T-helper 1 cell (primary cell): ENCODE results near the gene PMFBP1.

Source experiments
- DNase-seq, 5 donors: peaks; one replicate each; pipeline ENCODE4 v3.0.0-alpha.2; 2012 to 2020

The PMFBP1 gene

DNA sequence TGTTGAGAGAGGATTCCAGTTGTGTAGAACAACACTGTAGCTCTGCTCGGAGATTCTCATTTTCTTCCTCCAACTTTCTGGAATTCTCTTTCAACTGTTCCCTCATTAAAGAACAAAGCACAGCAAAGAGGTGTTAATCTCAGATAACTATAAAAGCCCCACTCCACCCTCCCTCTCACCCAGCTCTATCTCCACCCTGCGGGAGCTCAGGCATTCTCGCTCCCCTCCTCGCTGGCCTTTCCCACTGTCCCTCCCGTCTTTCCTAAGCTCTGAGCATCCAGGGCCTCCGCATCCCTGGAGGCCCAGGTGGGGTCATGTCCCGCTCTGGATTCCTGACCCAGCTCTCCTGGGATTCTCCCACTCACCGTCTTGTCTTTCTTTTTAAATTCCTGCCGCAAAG lies 43.3 kb downstream of the PMFBP1 start:
- DNase-seq: no peak

DNA sequence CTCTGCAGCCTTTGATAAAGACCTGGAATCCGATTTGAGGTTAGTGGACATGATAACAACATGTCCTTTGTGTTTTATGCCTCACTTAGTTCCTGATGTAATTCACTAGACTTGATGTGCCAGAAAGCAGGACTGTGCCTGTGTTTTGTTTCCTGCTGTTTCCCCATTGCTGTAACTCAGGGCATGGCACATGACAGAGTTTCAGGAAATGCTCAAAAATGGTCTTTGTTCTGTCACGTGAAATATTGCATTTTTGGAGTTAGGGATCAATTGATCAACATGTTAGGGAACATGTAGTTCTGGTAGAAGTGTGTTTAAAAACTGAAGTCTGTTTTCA lies 45.6 kb downstream of the PMFBP1 start:
- DNase-seq: no peak

DNA sequence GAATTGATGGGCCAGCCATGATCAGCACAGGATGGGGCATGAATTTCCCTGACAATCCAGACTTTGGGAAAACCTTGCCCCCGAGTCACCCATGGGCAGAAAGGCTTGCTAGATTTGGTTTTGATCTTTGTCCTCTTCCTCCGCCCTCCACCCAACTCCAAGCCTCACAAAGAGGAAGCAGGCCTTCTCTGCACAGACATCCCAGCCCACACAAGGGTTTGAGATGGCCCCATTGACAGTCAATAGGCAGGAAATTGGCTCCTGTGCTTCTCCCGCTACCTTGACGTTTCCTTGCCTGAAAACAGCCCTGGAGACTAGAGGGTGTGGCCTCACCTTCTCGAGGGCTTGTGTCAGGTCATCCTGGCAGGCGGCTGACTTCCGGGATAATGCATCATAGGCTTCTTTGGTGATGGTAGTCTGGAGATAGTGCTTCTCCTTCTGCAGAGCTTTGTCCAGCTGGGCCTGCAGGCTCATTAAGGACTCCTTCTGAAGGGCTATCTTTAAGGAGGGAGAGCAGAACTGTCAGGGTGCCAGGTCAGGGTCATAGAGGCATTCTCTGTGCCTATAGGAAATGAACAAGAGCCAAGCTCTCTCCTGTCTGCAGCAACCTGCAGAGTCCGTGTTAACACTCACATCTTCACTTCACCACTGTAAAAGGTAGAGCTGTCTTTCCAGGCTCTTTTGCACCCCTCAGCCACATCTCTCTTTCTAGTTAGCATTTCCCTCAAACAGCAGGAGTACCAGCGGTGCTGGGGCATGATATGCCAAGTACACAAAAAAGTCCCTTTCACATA lies 46.1 kb downstream of the PMFBP1 start:
- no peak for DNase-seq

DNA sequence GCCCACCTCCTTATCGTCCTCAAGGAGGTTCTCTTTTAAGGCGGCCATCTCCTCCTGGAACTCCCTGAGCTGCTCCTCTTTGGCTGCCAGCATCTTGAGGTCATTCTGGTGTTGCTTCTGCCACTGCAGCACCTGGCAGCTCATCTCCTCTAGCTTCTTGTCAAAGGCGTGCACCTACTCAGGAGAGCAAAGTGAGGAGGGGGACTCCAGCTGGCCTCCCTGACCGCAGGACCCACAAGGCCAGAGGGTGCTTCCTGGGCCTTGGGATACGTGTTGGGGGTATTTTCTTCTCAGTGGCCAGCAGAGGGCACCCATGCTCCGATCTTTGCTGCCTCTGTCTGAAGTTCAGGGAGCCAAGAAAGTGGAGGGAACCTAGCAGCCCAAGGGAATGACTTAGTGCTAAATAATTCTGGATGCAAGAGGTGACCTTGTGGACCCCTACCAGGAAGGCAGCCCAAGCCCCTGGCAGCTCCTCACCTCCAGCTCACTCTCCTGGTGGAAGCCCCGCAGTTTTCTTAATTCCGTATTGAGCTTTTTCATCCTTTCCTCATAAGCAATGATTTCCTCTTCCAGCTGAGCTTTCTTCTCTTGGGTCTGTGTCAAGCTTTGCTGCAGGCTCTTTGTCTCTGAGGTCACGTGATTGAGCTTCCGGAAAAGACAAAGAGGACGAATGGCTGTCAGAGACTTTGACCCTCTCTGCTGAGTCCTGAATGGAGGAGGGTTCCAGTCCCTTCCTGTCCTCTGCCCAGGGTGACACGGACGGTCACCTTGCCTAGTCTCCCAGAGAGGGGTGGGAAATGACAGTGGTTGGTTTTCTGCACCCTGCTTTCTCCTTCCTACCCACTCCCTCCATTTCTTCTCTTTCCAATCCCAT lies 47.0 kb downstream of the PMFBP1 start:
- DNase-seq: peak in 4 of 5 donors; percentile 20 to 52 (median 42)

DNA sequence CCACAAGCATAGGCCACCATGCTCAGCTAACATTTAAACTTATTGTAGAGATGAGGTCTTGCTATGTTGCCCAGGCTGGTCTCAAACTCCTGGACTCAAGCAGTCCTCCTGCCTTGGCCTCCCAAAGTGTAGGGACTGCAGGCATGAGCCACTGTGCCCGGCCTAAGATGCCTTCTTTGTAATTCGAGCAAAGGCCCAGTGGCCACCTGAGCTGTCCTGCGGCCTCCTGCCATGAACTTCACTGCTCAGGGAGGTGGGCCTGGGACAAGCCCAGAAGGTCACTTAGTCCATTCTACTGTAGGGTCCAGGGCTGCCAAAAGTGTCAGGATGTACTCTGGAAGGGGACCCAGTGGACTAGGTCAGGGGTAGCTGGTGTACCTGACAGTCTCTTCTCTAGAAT lies 47.8 kb downstream of the PMFBP1 start:
- DNase-seq: no peak

DNA sequence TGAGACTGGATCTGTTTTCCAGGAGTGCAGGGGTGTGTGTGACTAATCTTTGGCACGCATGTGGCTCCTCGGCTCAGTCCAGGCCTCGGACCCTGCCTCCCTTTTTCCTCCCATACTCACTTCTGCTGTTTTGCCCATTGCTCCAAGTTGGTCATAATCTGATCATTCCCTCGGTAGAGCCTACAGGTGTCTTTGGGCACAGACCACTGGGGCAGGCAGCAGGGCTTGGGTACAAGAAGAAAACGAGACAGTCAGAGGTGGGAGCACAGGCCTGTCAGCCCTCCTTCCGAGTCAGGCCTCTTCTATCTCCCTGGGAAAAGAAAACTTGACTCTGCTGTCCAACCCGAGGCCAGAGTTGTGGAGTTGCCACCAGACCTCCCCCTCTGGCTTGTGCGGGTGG lies 48.5 kb downstream of the PMFBP1 start:
- no peak for DNase-seq

DNA sequence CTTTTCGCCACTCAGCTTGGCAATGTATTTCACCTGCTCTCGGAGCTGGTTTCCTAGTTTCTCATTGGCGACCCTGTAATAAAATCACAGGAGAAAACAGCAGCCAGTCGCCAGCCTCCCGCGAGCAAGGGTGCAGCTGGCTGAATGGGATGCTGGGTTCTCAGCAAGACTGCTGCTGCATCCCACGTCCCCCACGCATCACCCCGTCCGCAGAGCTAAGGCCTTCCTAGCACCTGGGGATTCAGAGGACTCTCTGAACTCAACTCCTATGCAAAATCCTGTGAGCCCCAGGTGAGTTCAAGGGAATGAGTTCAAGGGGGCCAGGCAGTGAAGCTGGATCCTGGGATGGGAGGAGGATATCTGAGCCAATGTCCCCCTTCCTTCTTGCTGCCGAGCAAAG lies 49.0 kb downstream of the PMFBP1 start:
- DNase-seq: no peak

DNA sequence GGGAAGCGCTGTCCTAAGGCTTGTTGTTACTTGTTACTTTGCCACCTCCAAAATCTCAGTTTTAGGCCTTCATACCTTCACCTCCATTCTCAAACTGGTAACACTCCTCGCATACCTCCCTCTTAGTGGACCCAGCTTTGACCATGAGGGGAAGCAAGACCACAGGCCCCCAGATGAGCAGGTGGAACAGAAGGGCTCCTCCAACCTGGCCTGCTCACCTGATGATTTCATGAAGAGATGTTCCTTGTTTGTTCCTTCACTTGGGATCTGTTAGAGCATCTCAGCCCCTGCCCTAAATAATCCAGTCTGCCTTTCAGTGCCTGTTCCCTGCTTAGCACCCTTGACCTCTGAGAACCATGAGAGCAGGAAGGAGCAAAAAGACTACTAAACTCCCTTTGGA lies 49.6 kb downstream of the PMFBP1 start:
- DNase-seq: no peak

DNA sequence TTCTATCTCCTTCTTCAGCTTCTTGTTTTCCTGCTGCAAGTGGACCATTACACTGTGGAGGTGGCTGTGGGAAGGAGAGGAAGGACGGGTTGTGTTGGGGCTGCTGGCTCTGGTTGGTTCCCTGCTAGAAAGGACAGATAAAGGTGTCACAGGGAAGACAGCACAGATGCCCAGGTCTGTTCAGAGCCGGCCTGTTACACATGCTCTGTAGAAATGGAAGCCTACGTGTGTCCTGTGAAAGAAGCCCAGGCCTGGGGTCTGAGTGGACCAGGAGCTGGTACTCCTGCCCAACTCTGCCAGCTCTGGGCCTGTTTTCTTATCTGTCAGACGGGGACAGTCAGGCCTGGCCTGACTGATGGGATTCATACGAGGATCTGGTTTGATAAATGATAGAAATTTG lies 51.9 kb downstream of the PMFBP1 start:
- no peak for DNase-seq

DNA sequence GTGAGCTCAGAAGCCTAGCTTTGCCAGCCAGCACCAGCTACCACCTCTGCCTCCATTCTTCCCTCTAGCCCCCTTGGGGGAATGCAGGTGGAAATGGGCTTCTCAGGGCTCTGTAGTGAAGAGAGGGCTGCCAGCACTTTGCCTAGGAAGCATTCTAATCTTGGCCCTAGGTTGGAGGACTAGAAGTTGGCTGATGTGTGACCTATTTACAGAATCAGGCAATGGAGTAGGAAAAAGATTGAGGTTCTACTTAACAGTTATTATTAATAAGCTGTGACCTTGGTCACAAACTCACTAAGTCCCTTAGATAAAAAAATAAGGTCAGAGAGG lies 58.4 kb downstream of the PMFBP1 start:
- no peak for DNase-seq

DNA sequence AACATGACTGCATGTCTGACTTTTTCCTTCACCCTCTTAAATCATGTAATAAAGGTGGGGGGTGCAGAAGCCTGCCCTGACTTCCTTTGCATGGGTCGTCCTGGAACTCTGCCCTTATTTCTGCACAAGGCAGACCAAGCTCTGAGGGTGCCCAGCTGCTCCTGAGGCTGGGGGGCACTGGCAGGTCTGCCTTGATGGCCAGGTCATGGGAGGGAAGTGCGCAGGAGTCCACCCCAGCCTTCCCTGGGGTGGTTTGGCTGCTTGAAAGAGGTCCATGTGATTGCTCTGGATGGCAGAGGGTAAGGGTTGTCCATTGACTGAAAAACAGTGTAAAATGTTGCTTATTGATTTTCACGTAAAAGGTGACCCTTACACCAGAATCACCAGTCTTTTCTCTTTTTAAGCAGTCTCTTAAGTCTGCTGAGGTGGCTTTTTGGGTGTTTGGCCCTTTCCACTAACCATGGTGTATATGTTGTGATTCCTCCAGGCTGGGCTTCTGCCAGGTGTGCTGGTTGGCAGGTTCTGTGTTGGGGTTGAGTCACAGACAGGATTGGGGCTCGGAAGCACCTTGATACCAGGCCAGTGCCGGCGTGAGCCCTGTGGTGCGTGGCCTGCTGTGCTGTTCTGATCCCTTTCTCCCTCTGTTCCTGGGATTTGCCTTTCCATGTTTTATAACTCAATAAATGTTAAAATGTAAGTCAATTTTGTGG lies 58.9 kb downstream of the PMFBP1 start:
- DNase-seq: no peak

DNA sequence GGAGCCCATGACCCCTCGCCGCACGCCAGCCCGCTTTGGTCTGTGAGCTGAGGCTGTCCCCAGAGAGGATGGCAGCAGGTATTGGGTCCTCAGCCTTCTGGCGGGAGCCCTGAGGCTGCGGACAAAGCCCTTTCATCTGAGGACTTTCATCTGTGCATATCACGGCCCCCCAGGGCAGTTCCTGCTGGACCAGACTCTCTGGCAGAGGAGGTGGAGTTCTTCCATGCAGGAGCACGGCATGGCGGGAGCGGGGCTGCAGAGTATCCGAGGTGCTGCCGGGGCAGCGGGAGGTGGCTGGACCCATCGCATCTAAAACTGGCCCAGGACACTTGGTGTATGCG lies 59.5 kb downstream of the PMFBP1 start:
- DNase-seq: no peak

DNA sequence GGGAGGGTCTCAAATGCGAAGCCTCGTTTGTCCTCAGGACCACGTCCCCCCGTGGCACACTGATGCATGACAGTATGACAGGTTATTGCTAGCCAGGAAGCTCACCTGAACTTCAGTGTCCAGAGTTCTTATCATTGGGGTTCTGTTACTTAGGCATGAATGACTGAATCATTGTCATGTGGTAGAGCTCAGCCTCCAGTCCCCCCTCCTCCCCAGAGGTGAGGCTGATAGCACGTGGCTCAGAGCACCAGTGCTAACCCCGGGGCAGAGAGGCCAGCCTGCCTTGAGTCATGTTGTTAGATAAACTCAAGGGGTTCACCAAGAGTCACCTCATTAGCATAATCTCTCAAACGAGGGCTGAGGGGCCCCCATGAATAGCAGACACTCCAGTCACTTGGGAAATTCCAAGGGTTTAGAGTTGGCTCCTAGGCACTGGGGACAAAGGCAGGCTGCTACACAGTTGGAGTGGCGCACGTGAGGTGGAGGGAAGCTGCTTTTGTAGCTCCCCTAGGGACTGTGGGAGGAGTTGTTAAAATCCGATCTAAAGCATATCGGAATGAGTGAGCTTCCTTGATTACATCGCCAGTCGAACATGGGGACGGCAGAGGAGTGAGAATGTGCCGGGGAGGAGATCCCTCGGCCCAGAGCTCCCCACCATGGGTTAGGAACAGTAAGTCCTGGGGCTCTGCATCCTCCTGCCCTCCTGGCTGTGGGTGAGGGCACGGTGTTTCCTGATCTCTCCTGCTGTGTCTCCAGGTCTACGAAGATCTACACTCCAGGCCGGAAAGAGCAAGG lies 60.1 kb downstream of the PMFBP1 start:
- no peak for DNase-seq

DNA sequence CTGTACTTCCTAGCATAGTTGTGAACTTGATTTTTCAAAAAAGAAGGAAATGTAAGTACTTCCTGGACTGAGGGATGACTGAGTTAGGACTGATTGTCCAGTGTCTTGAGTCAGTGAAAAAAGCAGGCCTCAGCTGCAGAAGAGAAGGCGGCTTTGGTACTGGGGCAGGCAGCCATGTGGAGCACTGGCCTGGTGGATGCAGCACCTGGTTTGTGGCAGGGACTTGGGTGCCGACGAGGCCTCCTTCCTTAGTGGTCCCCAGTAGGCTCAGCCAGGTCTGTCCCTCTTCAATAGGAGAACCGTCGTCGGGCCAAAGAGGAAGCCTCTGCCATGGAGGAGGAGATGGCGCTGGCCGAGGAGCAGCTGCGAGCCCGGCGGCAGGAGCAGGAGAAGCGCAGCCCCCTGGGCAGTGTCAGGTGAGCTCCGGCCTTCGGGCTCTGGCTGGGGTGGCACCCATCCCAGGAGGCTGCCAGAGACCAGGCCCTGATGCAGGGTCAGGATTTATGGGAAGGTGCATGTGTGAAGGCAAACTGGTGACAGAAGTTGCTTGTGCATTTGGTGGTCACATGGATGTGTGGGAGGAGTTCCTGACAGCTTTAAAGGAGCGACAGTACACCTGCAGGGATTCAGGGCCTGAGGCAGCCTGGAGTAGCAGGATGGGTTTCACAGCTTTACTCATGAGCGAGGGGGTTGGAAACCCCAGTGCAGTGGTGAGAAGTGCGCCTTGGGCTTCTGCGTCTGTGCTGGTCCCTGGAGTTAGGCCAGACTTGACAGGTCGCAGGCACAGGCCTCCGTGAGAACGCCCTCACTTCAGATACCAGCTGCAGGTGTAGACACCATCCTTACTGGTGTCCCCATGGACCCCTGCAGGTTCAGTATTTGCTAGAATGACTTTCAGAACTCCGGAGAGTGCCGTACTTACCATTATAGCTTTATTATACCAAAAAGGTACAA lies 61.0 kb downstream of the PMFBP1 start:
- DNase-seq: no peak

DNA sequence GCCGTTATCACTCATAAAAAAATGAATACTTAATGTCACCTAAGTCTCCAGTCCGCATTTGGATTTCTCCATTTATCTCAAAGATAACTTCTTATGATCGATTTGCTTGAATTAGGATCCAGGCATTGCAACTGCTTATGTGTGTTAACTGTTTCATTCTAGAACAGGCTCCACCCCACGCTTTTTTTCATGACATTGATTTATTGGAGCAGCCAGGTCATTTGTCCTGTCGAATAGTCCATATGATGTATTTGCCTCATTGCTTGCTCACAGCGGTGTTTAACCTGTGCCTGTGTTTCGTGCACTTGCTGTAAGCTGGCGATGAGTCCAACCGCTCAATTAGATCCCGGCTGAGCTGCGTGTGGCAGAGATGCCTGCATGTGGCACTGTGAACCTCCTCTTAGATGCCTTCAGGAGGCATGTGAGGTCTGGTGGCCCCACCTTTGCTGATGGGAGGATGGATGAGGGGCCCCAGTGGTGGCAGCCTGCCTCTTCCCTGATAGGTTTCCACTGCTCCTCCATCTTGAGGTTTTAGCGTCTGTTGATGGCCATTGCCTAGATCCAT lies 61.9 kb downstream of the PMFBP1 start:
- no peak for DNase-seq

DNA sequence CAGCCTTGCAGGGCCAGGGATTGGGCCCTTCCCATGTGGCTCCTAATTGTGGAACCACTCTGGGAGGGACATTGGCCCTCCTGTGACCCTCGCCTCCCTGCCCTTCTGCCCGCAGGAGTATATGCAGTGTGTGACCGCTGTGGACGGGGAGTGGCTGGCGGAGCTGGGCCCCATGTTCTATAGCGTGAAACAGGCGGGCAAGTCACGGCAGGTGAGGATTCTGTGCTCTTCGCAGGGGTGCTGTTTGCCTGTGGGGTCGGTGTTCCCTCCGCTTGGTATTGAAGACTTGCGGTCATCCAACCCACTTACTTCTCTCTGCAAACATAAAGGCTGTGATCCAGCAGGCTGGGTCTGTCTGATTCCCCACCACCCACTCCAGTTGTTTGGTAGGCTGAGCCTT lies 62.7 kb downstream of the PMFBP1 start:
- DNase-seq: no peak

DNA sequence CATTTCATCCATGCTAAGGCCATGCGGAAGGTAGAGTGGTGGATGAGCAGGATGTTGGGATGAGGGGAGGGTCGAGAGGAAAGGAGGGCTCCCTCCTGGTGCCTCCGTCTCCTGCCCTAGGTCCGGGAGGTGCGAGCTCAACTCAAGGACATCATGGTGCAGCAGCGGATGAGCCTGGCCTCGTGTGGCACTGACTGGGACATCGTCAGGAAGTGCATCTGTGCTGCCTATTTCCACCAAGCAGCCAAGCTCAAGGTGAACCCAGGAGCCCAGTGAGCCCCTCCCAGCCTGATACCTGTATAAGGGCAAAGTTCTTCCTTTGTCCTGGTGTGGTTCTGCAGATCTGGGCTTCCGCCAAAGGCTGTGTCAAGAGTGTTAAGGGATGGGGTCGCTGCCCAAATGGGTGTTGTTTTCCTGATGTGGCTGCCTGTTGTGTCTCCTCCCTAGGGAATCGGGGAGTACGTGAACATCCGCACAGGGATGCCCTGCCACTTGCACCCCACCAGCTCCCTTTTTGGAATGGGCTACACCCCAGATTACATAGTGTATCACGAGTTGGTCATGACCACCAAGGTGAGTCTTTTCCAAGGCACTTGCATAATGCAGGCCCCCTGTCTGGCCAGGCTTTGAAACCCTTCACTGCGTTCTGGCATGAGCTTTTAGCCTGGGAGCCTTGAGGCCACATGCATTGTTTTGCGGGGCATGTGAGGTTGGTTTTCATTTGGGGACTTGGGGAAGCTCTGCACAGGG lies 63.4 kb downstream of the PMFBP1 start:
- no peak for DNase-seq

DNA sequence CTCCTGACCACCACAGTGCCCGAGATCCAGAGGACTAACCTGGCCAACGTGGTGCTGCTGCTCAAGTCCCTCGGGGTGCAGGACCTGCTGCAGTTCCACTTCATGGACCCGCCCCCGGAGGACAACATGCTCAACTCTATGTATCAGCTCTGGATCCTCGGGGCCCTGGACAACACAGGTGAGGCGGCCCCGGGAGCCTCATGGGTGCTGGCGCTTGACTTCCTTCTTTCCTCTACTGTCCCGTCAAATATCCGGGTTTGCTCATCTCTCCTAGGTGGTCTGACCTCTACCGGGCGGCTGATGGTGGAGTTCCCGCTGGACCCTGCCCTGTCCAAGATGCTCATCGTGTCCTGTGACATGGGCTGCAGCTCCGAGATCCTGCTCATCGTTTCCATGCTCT lies 64.6 kb downstream of the PMFBP1 start:
- no peak for DNase-seq

DNA sequence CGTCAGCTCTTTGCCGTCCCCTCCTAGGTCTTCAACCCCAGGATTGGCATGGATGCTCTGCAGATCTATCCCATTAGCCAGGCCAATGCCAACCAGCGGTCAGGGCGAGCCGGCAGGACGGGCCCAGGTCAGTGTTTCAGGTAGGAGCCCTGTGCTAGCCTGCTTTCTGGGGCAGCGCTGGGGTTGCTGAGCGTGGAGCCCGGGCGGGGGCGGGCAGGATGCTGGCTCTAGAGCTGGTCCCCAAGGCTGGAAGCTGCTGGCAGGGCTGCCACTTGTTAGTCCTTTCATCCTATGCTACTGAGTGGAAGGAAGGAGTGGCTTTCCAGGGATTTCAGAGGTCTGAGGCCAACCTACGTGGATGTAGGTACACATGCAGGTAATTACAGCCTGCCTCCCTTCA lies 66.0 kb downstream of the PMFBP1 start:
- DNase-seq: no peak

DNA sequence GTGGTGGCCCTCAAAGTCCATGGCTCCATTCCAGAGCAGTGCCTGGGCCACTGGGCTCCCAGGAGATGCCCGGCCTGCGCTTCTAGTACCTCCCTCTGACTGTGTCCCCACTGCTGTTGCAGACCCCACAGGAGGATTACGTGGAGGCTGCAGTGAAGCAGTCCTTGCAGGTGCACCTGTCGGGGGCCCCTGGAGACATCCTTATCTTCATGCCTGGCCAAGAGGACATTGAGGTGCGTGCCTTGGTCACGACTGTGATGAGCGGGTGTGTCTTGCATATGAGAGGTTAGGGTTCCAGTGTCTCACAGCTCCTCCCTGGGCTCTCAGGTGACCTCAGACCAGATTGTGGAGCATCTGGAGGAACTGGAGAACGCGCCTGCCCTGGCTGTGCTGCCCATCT lies 67.0 kb downstream of the PMFBP1 start:
- DNase-seq: no peak

DNA sequence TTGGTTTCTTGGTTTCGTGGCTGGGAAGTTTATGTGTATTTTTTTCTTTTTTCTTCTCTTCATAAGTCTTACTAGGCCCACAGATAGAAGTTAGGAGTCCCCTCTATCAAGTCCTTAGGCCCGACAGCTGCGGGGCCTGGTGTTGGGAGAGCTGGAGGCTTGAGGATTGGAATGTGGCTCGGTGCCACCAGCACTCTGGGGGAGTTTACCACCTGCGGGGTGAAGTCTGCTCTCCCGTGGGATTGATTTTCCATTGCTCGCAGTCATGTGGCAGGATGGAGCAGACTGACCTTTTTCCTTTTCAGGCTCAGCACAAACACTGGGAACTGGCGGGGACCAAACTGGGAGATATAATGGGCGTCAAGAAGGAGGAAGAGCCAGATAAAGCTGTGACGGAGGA lies 70.8 kb downstream of the PMFBP1 start:
- no peak for DNase-seq
